Measurements from ENCODE around the gene LRP11. TPM values are rescaled to one million over a fixed set of nuclear protein-coding genes. Genes with fewer than 3 reads are reported as not detected.

The LRP11 gene
- total RNA-seq, 4 donors from 2014 or later = 14.1 to 41.8 (median 31.7) TPM

DNA sequence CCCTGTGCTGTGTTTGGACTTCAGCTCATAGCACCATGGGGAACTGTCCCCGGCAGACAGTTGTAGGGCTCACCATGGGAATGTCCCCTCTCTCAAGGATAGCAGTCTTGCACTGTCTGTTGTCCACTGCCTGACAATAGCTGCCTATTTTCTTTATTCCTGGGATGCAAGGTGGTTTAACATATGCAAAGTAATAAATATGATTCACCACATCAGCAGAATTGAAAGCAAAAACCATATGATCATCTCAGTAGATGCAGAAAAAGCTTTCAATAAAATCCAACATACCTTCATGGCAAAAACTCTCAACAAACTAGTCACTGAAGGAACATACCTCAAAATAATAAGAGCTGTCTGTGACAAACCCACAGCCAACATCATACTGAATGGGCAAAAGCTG is 13.5 kb upstream of the LRP11 start:
- no peak for DNase-seq (ENCODE audit: low spot score in 2 of 2)
- Histone ChIP-seq H3K27me3 (no peaks in the 10 kb centered on the region), H3K4me1 (no peaks in the 10 kb centered on the region), H3K4me3 (no peak overlapping the region), H3K27ac (no peak overlapping the region), H3K9me3 (no peaks in the 10 kb centered on the region), H3K36me3 (no peaks in the 10 kb centered on the region)
- TF ChIP-seq, protein P1, sequence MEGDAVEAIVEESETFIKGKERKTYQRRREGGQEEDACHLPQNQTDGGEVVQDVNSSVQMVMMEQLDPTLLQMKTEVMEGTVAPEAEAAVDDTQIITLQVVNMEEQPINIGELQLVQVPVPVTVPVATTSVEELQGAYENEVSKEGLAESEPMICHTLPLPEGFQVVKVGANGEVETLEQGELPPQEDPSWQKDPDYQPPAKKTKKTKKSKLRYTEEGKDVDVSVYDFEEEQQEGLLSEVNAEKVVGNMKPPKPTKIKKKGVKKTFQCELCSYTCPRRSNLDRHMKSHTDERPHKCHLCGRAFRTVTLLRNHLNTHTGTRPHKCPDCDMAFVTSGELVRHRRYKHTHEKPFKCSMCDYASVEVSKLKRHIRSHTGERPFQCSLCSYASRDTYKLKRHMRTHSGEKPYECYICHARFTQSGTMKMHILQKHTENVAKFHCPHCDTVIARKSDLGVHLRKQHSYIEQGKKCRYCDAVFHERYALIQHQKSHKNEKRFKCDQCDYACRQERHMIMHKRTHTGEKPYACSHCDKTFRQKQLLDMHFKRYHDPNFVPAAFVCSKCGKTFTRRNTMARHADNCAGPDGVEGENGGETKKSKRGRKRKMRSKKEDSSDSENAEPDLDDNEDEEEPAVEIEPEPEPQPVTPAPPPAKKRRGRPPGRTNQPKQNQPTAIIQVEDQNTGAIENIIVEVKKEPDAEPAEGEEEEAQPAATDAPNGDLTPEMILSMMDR (IDR thresholded peaks at IDR 0.05) = no peak
- 90 to 100% methylated on average over 1 of the region's 1 CpG for WGBS, 2 donors

DNA sequence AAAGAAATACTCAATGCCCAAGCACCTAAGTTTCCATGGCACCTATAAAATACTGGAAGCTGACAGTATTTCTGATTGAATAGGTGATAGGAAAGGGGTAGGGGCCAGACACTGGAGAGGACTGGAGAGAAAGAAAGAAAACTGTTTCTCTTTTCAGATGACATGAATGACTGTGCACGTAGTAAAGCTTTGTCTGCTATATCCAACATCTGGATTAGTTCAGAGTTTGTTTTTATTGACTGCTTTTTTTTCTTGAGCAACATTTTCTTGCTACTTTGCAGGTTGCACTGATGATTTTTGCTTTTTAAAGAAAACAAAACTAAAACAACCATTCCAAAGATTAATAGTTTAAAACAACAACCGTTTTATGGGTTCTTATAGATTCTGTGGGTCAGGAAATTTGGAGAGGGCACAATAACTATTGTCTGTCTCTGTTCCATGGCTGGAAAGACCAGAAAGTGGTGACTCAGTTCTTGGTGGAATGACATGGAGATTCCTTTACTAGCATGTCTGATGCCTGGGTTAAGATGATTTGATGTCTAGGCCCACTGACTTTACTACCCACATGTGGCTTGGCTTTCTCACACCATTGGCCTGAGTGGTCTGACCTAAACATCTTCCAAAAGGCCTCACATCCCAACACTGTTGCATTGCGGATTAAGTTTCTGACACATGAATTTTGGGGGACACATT is 12.2 kb upstream of the LRP11 start:
- Histone ChIP-seq H3K9me3 (peaks cover 0 to 5% (median 0%) of the 10 kb centered on the region in 4 donors), H3K27ac (no peak overlapping the region), H3K4me1 (no peaks in the 10 kb centered on the region), H3K36me3 (no peaks in the 10 kb centered on the region), H3K27me3 (no peaks in the 10 kb centered on the region), H3K4me3 (no peak overlapping the region)
- TF ChIP-seq, protein P1 (IDR thresholded peaks at IDR 0.05) = no peak
- TF ChIP-seq EP300 (IDR thresholded peaks at IDR 0.05) (no peak), POLR2A (IDR thresholded peaks at IDR 0.05) (no peak)
- 57 to 67% methylated on average over 3 of the region's 3 CpGs for WGBS, 2 donors
- DNase-seq (ENCODE audit: low spot score in 2 of 2) = no peak

DNA sequence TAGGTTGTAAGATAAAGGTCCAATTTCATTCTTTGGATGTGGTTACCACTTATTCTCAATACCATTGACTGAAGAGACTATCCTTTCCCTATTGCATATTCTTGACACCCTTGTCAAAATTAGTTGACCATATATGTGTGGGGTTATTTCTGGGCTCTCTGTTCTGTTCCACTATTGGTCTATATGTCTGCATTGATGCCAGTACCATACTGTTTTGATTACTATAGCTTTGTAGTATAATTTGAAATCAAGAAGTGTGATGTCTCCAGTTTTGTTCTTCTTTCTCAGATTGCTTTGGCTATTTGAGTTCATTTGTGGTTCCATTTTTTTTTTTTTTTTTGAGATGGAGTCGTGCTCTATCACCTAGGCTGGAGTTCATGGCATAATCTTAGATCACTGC is 8.1 kb upstream of the LRP11 start:
- H3K27me3 ChIP-seq = no peaks in the 10 kb centered on the region
- peaks cover 0 to 5% (median 0%) of the 10 kb centered on the region in 4 donors for H3K9me3 ChIP-seq
- no peak overlapping the region for H3K27ac ChIP-seq
- no peaks in the 10 kb centered on the region for H3K36me3 ChIP-seq
- H3K4me3 ChIP-seq = no peak overlapping the region
- no peak for DNase-seq (ENCODE audit: low spot score in 2 of 2)
- TF ChIP-seq EP300 (IDR thresholded peaks at IDR 0.05) (no peak), POLR2A (IDR thresholded peaks at IDR 0.05) (no peak)
- TF ChIP-seq, protein P1 (IDR thresholded peaks at IDR 0.05) = no peak
- WGBS, 2 donors = 78 to 93% methylated on average over 1 of the region's 1 CpG
- no peaks in the 10 kb centered on the region for H3K4me1 ChIP-seq

DNA sequence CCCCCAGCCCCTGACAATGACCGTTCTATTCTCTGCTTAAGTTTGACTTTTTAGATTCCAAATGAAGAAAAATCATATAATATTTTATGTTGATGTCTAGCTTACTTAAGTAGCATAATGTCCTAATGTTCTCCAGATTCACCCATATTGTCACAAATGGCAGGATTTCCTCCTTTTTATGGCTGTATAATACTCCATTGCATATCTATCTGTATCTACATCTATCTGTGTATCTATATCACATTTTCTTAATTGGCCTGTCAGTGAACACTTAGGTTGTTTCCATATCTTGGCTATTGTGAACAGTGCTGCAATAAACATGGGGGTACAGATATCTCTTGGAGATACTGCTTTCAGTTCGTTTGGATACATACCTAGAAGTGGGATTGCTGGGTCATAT is 7.0 kb upstream of the LRP11 start:
- Histone ChIP-seq H3K27me3 (no peaks in the 10 kb centered on the region), H3K4me3 (no peak overlapping the region), H3K9me3 (peaks cover 0 to 5% (median 0%) of the 10 kb centered on the region in 4 donors), H3K27ac (no peak overlapping the region), H3K4me1 (no peaks in the 10 kb centered on the region), H3K36me3 (no peaks in the 10 kb centered on the region)
- 92 to 94% methylated on average over 2 of the region's 2 CpGs for whole genome bisulfite sequencing, 2 donors
- no peak for DNase-seq (ENCODE audit: low spot score in 2 of 2)
- TF ChIP-seq EP300 (IDR thresholded peaks at IDR 0.05) = no peak
- no peak for TF ChIP-seq POLR2A (IDR thresholded peaks at IDR 0.05)
- TF ChIP-seq, protein P1 (IDR thresholded peaks at IDR 0.05) = no peak

DNA sequence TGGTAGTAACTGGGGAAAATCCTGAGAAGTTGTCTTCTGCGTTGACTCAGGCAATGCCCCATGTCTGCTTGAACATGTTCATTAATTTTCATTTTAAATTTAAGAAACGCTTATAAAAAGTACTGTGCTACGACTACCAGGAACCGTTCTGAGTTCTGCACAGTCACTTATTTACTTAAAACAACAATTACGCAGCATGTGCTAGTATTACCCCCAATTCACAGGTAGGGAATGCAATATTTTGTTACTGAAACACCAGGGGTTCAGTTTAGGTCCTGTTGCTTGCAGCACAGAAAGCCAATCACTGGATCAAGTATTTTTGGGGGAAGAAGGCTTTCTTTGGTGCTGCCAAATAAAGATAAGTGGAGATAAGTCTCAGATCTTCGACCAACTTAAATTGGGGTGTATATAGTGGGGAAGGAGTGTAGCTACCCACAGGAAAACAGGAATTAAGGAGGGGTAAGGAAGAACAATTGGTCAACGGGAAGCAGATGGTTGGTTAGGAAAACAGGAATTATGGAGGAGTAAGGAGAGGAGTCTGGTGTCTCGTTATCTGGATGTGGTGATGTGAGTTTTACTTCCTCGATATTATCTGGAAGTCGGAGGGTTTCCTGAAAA is 5.2 kb upstream of the LRP11 start:
- H3K36me3 ChIP-seq = no peaks in the 10 kb centered on the region
- H3K9me3 ChIP-seq = peaks cover 0 to 5% (median 0%) of the 10 kb centered on the region in 4 donors
- no peak overlapping the region for H3K4me3 ChIP-seq
- H3K27ac ChIP-seq = no peak overlapping the region
- TF ChIP-seq EP300 (IDR thresholded peaks at IDR 0.05) = no peak
- TF ChIP-seq, protein P1 (IDR thresholded peaks at IDR 0.05) = no peak
- TF ChIP-seq POLR2A (IDR thresholded peaks at IDR 0.05) = no peak
- WGBS, 2 donors = 82 to 86% methylated on average over 10 of the region's 10 CpGs
- no peaks in the 10 kb centered on the region for H3K27me3 ChIP-seq
- peaks cover 0 to 8% (median 2%) of the 10 kb centered on the region in 4 donors for H3K4me1 ChIP-seq
- DNase-seq (ENCODE audit: low spot score in 2 of 2) = no peak
